ENCODE results near the gene KCNQ4.

Gene KCNQ4

GRCh38 chr1:40808909-40809308 is 25.3 kb downstream of the KCNQ4 start:
- TF ChIP-seq SUZ12 (IDR thresholded peaks at IDR 0.05) (no peak), FOXM1 (IDR thresholded peaks at IDR 0.05; ENCODE audit: borderline replicate concordance) (no peak), HDGF (IDR thresholded peaks at IDR 0.05; ENCODE audit: borderline replicate concordance) (no peak), LEF1 (IDR thresholded peaks at IDR 0.05; ENCODE audit: borderline replicate concordance) (no peak), SP1 (IDR thresholded peaks at IDR 0.05) (no peak)
- POLR2A ChIA-PET: no interaction called here
- no peak for DNase-seq (ENCODE audit: extremely low spot score)
- CTCF ChIA-PET: interaction anchor here (1.1 to 1.2 kb wide), 2 partner anchors 34 to 293 kb away, joined by 3 to 5 read pairs; no protein-coding TSS in a partner anchor

GRCh38 chr1:40810927-40811326 is 27.3 kb downstream of the KCNQ4 start:
- ChIA-PET CTCF (no interaction called here), POLR2A (no interaction called here)
- TF ChIP-seq FOXK2 (IDR thresholded peaks at IDR 0.05) (no peak), TARDBP (IDR thresholded peaks at IDR 0.05) (no peak), ELF4 (IDR thresholded peaks at IDR 0.05) (no peak), ARNT (IDR thresholded peaks at IDR 0.05) (no peak), L3MBTL2 (conservative IDR thresholded peaks at IDR 0.05) (no peak), FOXA1 (IDR thresholded peaks at IDR 0.05) (no peak), SUZ12 (IDR thresholded peaks at IDR 0.05) (no peak), PKNOX1 (IDR thresholded peaks at IDR 0.05) (no peak), BHLHE40 (IDR thresholded peaks at IDR 0.05; ENCODE audit: borderline replicate concordance) (no peak), HDGF (IDR thresholded peaks at IDR 0.05; ENCODE audit: borderline replicate concordance) (no peak), NFRKB (IDR thresholded peaks at IDR 0.05) (no peak), LEF1 (IDR thresholded peaks at IDR 0.05; ENCODE audit: borderline replicate concordance) (no peak), FOXM1 (IDR thresholded peaks at IDR 0.05; ENCODE audit: borderline replicate concordance) (no peak), SP1 (IDR thresholded peaks at IDR 0.05) (no peak), ZNF384 (IDR thresholded peaks at IDR 0.05) (no peak), CTBP1 (IDR thresholded peaks at IDR 0.05; ENCODE audit: borderline replicate concordance) (no peak)

GRCh38 chr1:40815420-40815819 is 31.8 kb downstream of the KCNQ4 start:
- CTCF ChIA-PET: no interaction called here
- no peak for TF ChIP-seq L3MBTL2 (conservative IDR thresholded peaks at IDR 0.05)
- TF ChIP-seq CTBP1 (IDR thresholded peaks at IDR 0.05; ENCODE audit: borderline replicate concordance): no peak
- no peak for TF ChIP-seq FOXK2 (IDR thresholded peaks at IDR 0.05)
- TF ChIP-seq PKNOX1 (IDR thresholded peaks at IDR 0.05): no peak
- no peak for TF ChIP-seq SP1 (IDR thresholded peaks at IDR 0.05)
- TF ChIP-seq BHLHE40 (IDR thresholded peaks at IDR 0.05; ENCODE audit: borderline replicate concordance): no peak
- TF ChIP-seq SUZ12 (IDR thresholded peaks at IDR 0.05): no peak
- TF ChIP-seq NFRKB (IDR thresholded peaks at IDR 0.05): no peak
- no peak for TF ChIP-seq ZNF384 (IDR thresholded peaks at IDR 0.05)
- TF ChIP-seq ARNT (IDR thresholded peaks at IDR 0.05): no peak
- TF ChIP-seq TARDBP (IDR thresholded peaks at IDR 0.05): no peak
- TF ChIP-seq FOXA1 (IDR thresholded peaks at IDR 0.05): no peak
- no peak for TF ChIP-seq ELF4 (IDR thresholded peaks at IDR 0.05)
- TF ChIP-seq HDGF (IDR thresholded peaks at IDR 0.05; ENCODE audit: borderline replicate concordance): no peak
- TF ChIP-seq LEF1 (IDR thresholded peaks at IDR 0.05; ENCODE audit: borderline replicate concordance): no peak
- no peak for TF ChIP-seq FOXM1 (IDR thresholded peaks at IDR 0.05; ENCODE audit: borderline replicate concordance)
- POLR2A ChIA-PET: no interaction called here
- no peak for DNase-seq (ENCODE audit: extremely low spot score)

More at GRCh38 chr1:40810927-40811326, 27.3 kb downstream of the KCNQ4 start:
- no peak for DNase-seq (ENCODE audit: extremely low spot score)

- POLR2A ChIA-PET: no interaction called here
- TF ChIP-seq LEF1 (IDR thresholded peaks at IDR 0.05; ENCODE audit: borderline replicate concordance) (no peak), ZNF384 (IDR thresholded peaks at IDR 0.05) (no peak), FOXK2 (IDR thresholded peaks at IDR 0.05) (no peak), CTBP1 (IDR thresholded peaks at IDR 0.05; ENCODE audit: borderline replicate concordance) (no peak), FOXM1 (IDR thresholded peaks at IDR 0.05; ENCODE audit: borderline replicate concordance) (no peak), ARNT (IDR thresholded peaks at IDR 0.05) (no peak), SUZ12 (IDR thresholded peaks at IDR 0.05) (no peak), SP1 (IDR thresholded peaks at IDR 0.05) (no peak), ELF4 (IDR thresholded peaks at IDR 0.05) (no peak)
- CTCF ChIA-PET: no interaction called here
- DNase-seq (ENCODE audit: extremely low spot score): no peak
These were observed 34.2 kb downstream of the KCNQ4 start for GRCh38 chr1:40817791-40818263.

GRCh38 chr1:40818264-40818961 is 34.8 kb downstream of the KCNQ4 start:
- POLR2A ChIA-PET: no interaction called here
- no peak for DNase-seq (ENCODE audit: extremely low spot score)
- CTCF ChIA-PET: no interaction called here
- TF ChIP-seq BHLHE40 (IDR thresholded peaks at IDR 0.05; ENCODE audit: borderline replicate concordance) (no peak), FOXA1 (IDR thresholded peaks at IDR 0.05) (no peak), FOXM1 (IDR thresholded peaks at IDR 0.05; ENCODE audit: borderline replicate concordance) (no peak), ZNF384 (IDR thresholded peaks at IDR 0.05) (no peak), NFRKB (IDR thresholded peaks at IDR 0.05) (no peak), ARNT (IDR thresholded peaks at IDR 0.05) (no peak), SP1 (IDR thresholded peaks at IDR 0.05) (no peak), HDGF (IDR thresholded peaks at IDR 0.05; ENCODE audit: borderline replicate concordance) (no peak), PKNOX1 (IDR thresholded peaks at IDR 0.05) (no peak), FOXK2 (IDR thresholded peaks at IDR 0.05) (no peak), ELF4 (IDR thresholded peaks at IDR 0.05) (no peak)

GRCh38 chr1:40819101-40819500 is 35.5 kb downstream of the KCNQ4 start:
- DNase-seq (ENCODE audit: extremely low spot score): no peak
- POLR2A ChIA-PET: no interaction called here
- TF ChIP-seq ARNT (IDR thresholded peaks at IDR 0.05): no peak
- CTCF ChIA-PET: no interaction called here

Measured in HEK293T (cell line).